Neural cell (in vitro differentiated cells): ENCODE measurements around the gene HIVEP3. TPM values are rescaled to one million over a fixed set of nuclear protein-coding genes. Genes with fewer than 3 reads are reported as not detected.

Source experiments
- H2AFZ ChIP-seq: fragments of 200-600, 300-800 bp; sonication (generic), shearing (Covaris generic); 2 replicates; pipeline ENCODE4 v1.6.0; 2014; ENCODE audit warnings: low read depth, mild to moderate bottlenecking, antibody characterized with exemption, low read length, moderate library complexity
- H3F3A ChIP-seq: fragments of 200-600 bp; shearing (Covaris generic); 2 replicates; pipeline ENCODE4 v1.6.1; 2016; ENCODE audit warnings: mild to moderate bottlenecking, moderate library complexity, mixed read lengths, antibody characterized with exemption, low read length; ENCODE audit not compliant: insufficient read depth, poor library complexity, severe bottlenecking
- H3K27ac ChIP-seq: fragments of 200-600, 300-800 bp; sonication (generic), shearing (Covaris generic); 2 replicates; pipeline ENCODE4 v1.5.1; 2014; ENCODE audit warnings: mild to moderate bottlenecking, low read length, moderate library complexity
- H3K27me3 ChIP-seq: fragments of 300-800, 200-600 bp; sonication (generic), shearing (Covaris generic); 2 replicates; pipeline ENCODE4 v1.6.0; 2014; ENCODE audit warnings: mild to moderate bottlenecking, low read depth, low read length, moderate library complexity; ENCODE audit not compliant: insufficient read depth
- H3K36me3 ChIP-seq: fragments of 300-800, 200-600 bp; sonication (generic), shearing (Covaris generic); 2 replicates; pipeline ENCODE4 v1.5.1; 2014; ENCODE audit warnings: mild to moderate bottlenecking, antibody characterized with exemption, low read length, moderate library complexity; ENCODE audit not compliant: insufficient read depth
- H3K4me2 ChIP-seq: fragments of 300-800, 200-600 bp; sonication (generic), shearing (Covaris generic); 2 replicates; pipeline ENCODE4 v1.6.0; 2014; ENCODE audit warnings: mild to moderate bottlenecking, low read length
- H3K4me3 ChIP-seq: fragments of 300-800, 200-600 bp; sonication (generic), shearing (Covaris generic); 2 replicates; pipeline ENCODE4 v1.5.1; 2014; ENCODE audit warnings: mild to moderate bottlenecking, low read length, moderate library complexity
- H3K79me2 ChIP-seq: fragments of 200-600 bp; shearing (Covaris generic); replicated peaks from 2 replicates; pipeline ENCODE4 v1.6.0; 2014; ENCODE audit warnings: mild to moderate bottlenecking, low read length, moderate library complexity; ENCODE audit not compliant: insufficient read depth
- H3K9ac ChIP-seq: fragments of 300-800, 200-600 bp; sonication (generic), shearing (Covaris generic); 2 replicates; pipeline ENCODE4 v1.6.1; 2016; ENCODE audit warnings: mild to moderate bottlenecking, low read length, mixed read lengths
- H3K9me2 ChIP-seq: fragments of 200-600 bp; shearing (Covaris generic); 2 replicates; pipeline ENCODE4 v1.6.1; 2016; ENCODE audit warnings: mild to moderate bottlenecking, low read length, mixed read lengths; ENCODE audit not compliant: insufficient read depth
- H3K9me3 ChIP-seq: fragments of 200-600, 300-800 bp; sonication (generic), shearing (Covaris generic); 2 replicates; pipeline ENCODE4 v1.6.1; 2016; ENCODE audit warnings: mild to moderate bottlenecking, mixed run types, low read length, moderate library complexity, mixed read lengths
- H4K20me1 ChIP-seq: fragments of 200-600 bp; shearing (Covaris generic); 2 replicates; pipeline ENCODE4 v1.6.1; 2016; ENCODE audit warnings: mild to moderate bottlenecking, mixed run types; ENCODE audit not compliant: insufficient read depth
- CTCF ChIP-seq: fragments of 450-650 bp; IDR thresholded peaks from 2 replicates; pipeline ENCODE4 v1.5.1; 2014; ENCODE audit warnings: antibody characterized with exemption, mild to moderate bottlenecking, moderate library complexity; ENCODE audit not compliant: poor library complexity, severe bottlenecking
- EP300 ChIP-seq: fragments of 450-650 bp; conservative IDR thresholded peaks from 2 replicates; pipeline ENCODE4 v1.6.1; 2014; ENCODE audit warnings: antibody characterized with exemption, mild to moderate bottlenecking, moderate library complexity; ENCODE audit not compliant: poor library complexity, severe bottlenecking
- EZH2 ChIP-seq: fragments of 200-600, 300-800 bp; shearing (Covaris generic), sonication (generic); IDR thresholded peaks from 2 replicates; pipeline ENCODE4 v1.6.1; 2014; ENCODE audit warnings: antibody characterized with exemption, low read length, borderline replicate concordance, mild to moderate bottlenecking; ENCODE audit not compliant: insufficient read depth, poor library complexity, severe bottlenecking
- MXI1 ChIP-seq: fragments of 450-650 bp; conservative IDR thresholded peaks from 2 replicates; pipeline ENCODE4 v1.6.1; 2014; ENCODE audit warnings: antibody characterized with exemption, mild to moderate bottlenecking; ENCODE audit not compliant: poor library complexity, severe bottlenecking
- POLR2AphosphoS5 ChIP-seq: IDR thresholded peaks from 2 replicates; pipeline ENCODE4 v1.6.1; 2012
- RAD21 ChIP-seq: fragments of 450-650 bp; conservative IDR thresholded peaks from 2 replicates; pipeline ENCODE4 v1.6.1; 2014; ENCODE audit warnings: antibody characterized with exemption, mild to moderate bottlenecking, moderate library complexity
- REST ChIP-seq: IDR thresholded peaks from 2 replicates; pipeline ENCODE4 v1.6.1; 2012; ENCODE audit warnings: borderline replicate concordance
- SMC3 ChIP-seq: fragments of 450-650 bp; conservative IDR thresholded peaks from 2 replicates; pipeline ENCODE4 v1.6.1; 2014; ENCODE audit warnings: antibody characterized with exemption, mild to moderate bottlenecking, moderate library complexity; ENCODE audit not compliant: poor library complexity
- TAF1 ChIP-seq: IDR thresholded peaks from 2 replicates; pipeline ENCODE4 v1.6.1; 2012; ENCODE audit warnings: low read depth
- polyA plus RNA-seq: library from polyadenylated mRNA; depleted of rRNA; stranded (reverse); fragments of >200 nt; gene quantifications from 2 replicates; pipeline ENCODE4 v1.2.3, GENCODE V29; 2014

HIVEP3 gene
- polyA plus RNA-seq, 1 donor from 2014 or later: 2.6 TPM

DNA sequence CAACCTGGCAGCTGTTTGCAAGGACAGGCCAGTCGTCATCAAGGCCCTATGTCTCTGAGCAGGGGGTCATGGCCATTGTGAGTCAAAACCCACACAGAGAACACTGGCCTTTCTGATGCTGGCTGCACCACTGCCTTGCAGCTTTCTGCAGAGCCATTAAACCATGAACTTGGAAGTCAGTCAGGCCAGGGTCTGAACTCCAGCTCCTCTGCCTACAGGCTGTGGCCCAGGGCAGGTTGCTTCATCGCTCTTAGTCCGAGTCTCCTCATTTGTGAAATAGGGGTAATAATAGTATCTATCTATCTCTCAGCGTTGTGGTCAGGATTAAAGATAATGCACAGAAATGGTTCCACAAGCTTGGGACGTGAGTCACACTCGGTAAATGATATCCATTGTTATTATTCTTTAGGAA lies 35.8 kb upstream of the HIVEP3 start:
- Histone ChIP-seq H3K36me3 (no peaks in the 10 kb centered on the region), H3K9ac (no peak overlapping the region), H3K9me2 (no peaks in the 10 kb centered on the region), H3K4me2 (no peak overlapping the region), H3K79me2 (no peaks in the 10 kb centered on the region), H3F3A (no peaks in the 10 kb centered on the region), H3K27me3 (no peaks in the 10 kb centered on the region), H4K20me1 (no peaks in the 10 kb centered on the region), H3K9me3 (no peaks in the 10 kb centered on the region), H3K4me3 (no peak overlapping the region), H3K27ac (no peak overlapping the region), H2AFZ (no peak overlapping the region)
- no peak for TF ChIP-seq POLR2AphosphoS5
- TF ChIP-seq SMC3: no peak
- TF ChIP-seq MXI1: no peak
- no peak for TF ChIP-seq REST
- TF ChIP-seq RAD21: no peak
- TF ChIP-seq CTCF: no peak
- TF ChIP-seq TAF1: no peak
- TF ChIP-seq EP300: no peak
- TF ChIP-seq EZH2: no peak

DNA sequence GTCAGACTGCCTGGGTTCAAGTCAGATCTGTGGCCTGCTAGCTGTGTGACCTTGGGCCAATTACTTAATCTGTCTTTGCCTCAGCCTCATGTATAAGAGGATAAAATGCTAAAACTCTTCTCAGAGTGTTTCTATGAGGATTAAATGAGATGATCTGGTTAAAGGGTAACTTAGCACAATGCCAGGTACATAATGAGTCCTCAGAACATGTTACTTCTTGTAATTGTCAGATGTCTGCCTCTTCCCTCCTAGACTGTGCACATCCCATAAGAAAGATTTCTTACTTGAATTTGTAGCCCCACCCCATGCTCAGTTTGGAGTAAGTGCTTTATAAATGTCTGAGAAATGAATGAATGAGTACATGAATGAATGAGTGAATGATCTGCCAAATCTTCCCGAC lies 34.6 kb upstream of the HIVEP3 start:
- Histone ChIP-seq H2AFZ (no peak overlapping the region), H3K4me3 (no peak overlapping the region), H3F3A (no peaks in the 10 kb centered on the region), H3K4me2 (no peak overlapping the region), H4K20me1 (no peaks in the 10 kb centered on the region), H3K79me2 (no peaks in the 10 kb centered on the region), H3K27ac (no peak overlapping the region), H3K36me3 (no peaks in the 10 kb centered on the region), H3K9me3 (no peaks in the 10 kb centered on the region), H3K27me3 (no peaks in the 10 kb centered on the region), H3K9me2 (no peaks in the 10 kb centered on the region), H3K9ac (no peak overlapping the region)
- TF ChIP-seq RAD21 (no peak), EP300 (no peak), POLR2AphosphoS5 (no peak), CTCF (no peak), EZH2 (no peak), REST (no peak), SMC3 (no peak), TAF1 (no peak), MXI1 (no peak)
